ENCODE data around the gene SMIM30. TPM values are rescaled to one million over a fixed set of nuclear protein-coding genes. Genes with fewer than 3 reads are reported as not detected.
"Not testable (repeated sequence)": the region's sequence is repeated elsewhere in the genome, so short reads cannot be mapped to it uniquely, and the experiment has no call there.

The SMIM30 gene, protein sequence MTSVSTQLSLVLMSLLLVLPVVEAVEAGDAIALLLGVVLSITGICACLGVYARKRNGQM
- total RNA-seq = 10 to 100 TPM; 32.3 to 54.5 (median 41.8) TPM

DNA sequence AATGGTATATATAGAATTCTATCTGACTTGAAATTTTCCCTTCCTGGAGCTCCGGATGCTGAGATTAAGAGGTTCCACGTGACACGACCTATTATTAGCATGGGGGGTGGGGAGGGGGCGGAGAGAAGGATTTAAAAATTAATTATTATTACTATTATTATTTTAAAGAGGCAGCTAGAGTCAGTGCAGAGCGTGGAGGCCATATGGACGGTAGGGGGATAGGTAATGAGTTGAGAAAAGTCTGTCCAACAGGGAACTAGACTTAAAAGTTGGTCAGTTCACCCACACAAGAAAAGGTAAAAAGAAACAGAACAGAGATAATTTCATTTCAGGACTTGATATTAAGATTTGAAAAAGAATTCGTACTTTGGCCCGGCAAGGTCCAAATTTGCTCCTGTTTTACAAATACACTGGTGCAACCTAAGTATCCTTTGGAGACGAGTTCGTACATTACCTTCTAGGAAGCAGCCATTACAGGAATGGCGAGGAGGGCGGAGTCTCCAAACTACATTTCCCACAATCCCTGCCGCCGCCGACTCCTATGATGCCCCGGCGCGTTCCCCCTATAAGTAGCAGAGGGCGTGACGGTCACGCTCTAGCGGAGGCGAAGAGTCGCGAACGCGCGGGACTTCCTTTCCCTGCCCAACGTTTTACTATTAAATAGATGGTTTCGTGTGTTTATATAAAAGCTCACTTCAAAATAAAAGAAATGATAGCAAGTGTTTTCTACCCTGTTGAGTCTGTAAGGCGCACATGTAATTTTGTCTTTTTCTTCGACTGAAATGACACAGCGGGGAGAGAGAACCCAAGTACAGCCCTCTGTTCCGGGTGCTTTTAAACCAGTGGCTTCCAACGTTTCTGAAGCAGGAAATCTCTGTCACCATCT lies at the start of gene SMIM30:
Gene SMIM30, minus strand, starts transcription at position 481 of the 886 bp plus-strand sequence. CDS start 976 bp downstream, outside the sequence.
- 0% methylated on average over 35 of the region's 35 CpGs for WGBS, 2 donors
- peak within 1 kb of the TSS; percentile 46 to 74 (median 64) for H3K4me3 ChIP-seq
- H3K9me3 ChIP-seq = no peaks in the 10 kb centered on the region
- peaks cover 0 to 15% (median 5%) of the 10 kb centered on the region in 3 donors for H3K4me1 ChIP-seq
- peak; percentile 77 for DNase-seq
- intact Hi-C loops (cut with DNase I) = no loop called here
- H3K27me3 ChIP-seq = no peaks in the 10 kb centered on the region
- H3K36me3 ChIP-seq = peaks cover 0 to 25% (median 0%) of the 10 kb centered on the region in 3 donors
- peak within 1 kb of the TSS; percentile 23 to 78 (median 68) for H3K27ac ChIP-seq
- TF ChIP-seq, protein P1, sequence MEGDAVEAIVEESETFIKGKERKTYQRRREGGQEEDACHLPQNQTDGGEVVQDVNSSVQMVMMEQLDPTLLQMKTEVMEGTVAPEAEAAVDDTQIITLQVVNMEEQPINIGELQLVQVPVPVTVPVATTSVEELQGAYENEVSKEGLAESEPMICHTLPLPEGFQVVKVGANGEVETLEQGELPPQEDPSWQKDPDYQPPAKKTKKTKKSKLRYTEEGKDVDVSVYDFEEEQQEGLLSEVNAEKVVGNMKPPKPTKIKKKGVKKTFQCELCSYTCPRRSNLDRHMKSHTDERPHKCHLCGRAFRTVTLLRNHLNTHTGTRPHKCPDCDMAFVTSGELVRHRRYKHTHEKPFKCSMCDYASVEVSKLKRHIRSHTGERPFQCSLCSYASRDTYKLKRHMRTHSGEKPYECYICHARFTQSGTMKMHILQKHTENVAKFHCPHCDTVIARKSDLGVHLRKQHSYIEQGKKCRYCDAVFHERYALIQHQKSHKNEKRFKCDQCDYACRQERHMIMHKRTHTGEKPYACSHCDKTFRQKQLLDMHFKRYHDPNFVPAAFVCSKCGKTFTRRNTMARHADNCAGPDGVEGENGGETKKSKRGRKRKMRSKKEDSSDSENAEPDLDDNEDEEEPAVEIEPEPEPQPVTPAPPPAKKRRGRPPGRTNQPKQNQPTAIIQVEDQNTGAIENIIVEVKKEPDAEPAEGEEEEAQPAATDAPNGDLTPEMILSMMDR (IDR thresholded peaks at IDR 0.05) = peak in 1 of 6 experiments; percentile 10
- TF ChIP-seq POLR2A (IDR thresholded peaks at IDR 0.05) = peak in 3 of 4 donors; percentile 5 to 83 (median 65)

DNA sequence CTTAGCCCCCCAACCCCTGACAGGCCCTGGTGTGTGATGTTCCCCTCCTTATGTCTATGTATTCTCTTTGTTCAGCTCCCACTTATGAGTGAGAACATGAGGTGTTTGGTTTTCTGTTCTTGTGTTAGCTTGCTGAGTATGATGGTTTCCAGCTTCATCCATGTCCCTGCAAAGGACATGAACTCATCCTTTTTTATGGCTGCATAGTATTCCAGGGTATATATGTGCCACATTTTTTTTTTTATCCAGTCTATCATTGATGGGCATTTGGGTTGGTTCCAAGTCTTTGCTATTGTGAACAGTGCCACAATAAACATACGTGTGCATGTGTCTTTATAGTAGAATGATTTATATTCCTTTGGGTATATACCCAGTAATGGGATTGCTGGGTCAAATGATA lies 47.8 kb upstream of the SMIM30 start:
- H3K27ac ChIP-seq; H3K4me3 ChIP-seq; DNase-seq; intact Hi-C loops (cut with DNase I); H3K9me3 ChIP-seq; H3K27me3 ChIP-seq; H3K4me1 ChIP-seq; H3K36me3 ChIP-seq: not testable (repeated sequence)
- WGBS, 2 donors = 57 to 58% methylated on average over 1 of the region's 1 CpG

DNA sequence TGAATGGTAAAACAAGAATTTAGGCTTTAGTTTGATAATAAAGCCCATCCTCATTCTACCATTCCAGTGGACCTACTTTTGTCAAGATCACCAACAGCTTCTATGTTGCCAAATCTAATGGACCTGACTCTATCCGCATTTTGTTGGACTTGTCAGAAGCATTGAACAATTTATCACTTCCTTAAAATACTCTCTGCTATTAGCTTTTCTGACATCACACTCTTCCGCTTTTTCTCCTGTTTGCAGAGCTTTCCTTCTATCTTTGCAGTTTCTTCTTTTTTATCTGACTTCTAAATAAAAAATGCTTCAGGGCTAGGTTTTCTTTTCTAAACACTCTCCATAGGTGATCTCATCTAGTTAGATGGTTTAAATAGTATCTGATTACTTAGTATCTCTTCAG lies 42.7 kb upstream of the SMIM30 start:
- intact Hi-C loops (cut with DNase I) = no loop called here
- Histone ChIP-seq H3K36me3 (no peaks in the 10 kb centered on the region), H3K27me3 (no peaks in the 10 kb centered on the region), H3K9me3 (no peaks in the 10 kb centered on the region), H3K4me1 (no peaks in the 10 kb centered on the region), H3K4me3 (no peak overlapping the region), H3K27ac (no peak overlapping the region)
- WGBS, 2 donors = 76 to 90% methylated on average over 2 of the region's 2 CpGs
- DNase-seq = no peak
- TF ChIP-seq POLR2A (IDR thresholded peaks at IDR 0.05) = no peak
- TF ChIP-seq, protein P1 (IDR thresholded peaks at IDR 0.05) = no peak

DNA sequence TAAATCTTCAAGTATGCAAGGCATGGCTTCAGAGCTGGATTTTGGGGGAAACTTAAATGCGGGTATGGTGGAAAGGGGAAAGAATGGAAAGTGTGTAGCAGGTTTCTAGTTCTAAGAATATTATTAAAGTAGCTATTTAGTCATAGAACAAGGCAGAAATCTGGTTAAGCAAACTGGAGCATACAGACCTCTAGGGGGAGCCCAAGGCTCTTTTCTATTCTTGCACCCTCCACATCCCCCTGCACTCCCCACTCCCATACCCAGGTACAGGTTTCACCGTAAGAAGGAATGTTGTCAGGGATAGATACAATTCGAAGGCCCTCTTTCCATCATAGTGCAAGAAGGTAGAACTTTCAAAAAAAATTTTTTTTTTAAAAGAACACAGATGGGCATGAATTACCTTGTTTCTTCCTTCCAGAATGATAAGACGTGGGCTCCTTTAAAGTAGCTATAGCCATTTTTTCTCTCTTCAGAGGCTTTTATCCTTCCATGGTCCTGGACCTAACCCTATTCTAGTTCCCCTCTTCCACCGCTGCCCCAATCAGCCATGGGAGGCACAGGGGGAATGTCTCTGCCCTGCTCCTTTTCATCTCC lies 41.5 kb upstream of the SMIM30 start:
- Histone ChIP-seq H3K27me3 (no peaks in the 10 kb centered on the region), H3K4me3 (no peak overlapping the region), H3K36me3 (no peaks in the 10 kb centered on the region), H3K4me1 (no peaks in the 10 kb centered on the region), H3K27ac (no peak overlapping the region), H3K9me3 (no peaks in the 10 kb centered on the region)
- DNase-seq = no peak
- 61 to 63% methylated on average over 5 of the region's 5 CpGs for WGBS, 2 donors
- TF ChIP-seq, protein P1 (IDR thresholded peaks at IDR 0.05) = peak in 4 of 6 experiments; percentile 4 to 41 (median 21)
- TF ChIP-seq POLR2A (IDR thresholded peaks at IDR 0.05) = no peak
- intact Hi-C loops (cut with DNase I) = no loop called here

DNA sequence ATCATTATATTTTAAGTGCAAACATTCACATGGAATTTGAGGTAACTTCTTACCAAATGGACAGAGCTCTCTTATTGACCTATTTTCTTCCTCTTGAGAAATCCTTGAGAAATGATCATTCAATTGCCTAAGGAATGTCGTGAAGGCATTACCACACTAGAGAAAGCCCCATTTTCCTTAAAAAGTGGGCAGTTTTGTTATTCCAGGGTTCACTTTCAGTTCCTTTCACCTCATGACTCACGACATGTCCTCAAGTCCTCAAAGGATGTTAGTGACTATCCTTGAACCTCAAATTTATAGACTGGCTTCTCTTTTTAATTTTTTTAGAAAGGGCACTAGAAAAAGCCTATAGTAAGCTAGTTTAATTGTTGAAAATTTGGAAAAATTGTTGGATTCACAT lies 40.4 kb upstream of the SMIM30 start:
- TF ChIP-seq, protein P1 (IDR thresholded peaks at IDR 0.05) = no peak
- TF ChIP-seq POLR2A (IDR thresholded peaks at IDR 0.05) = no peak
- Histone ChIP-seq H3K4me1 (no peaks in the 10 kb centered on the region), H3K27me3 (no peaks in the 10 kb centered on the region), H3K9me3 (no peaks in the 10 kb centered on the region), H3K27ac (no peak overlapping the region), H3K4me3 (no peak overlapping the region), H3K36me3 (no peaks in the 10 kb centered on the region)
- no peak for DNase-seq
- 48 to 59% methylated on average over 2 of the region's 2 CpGs for WGBS, 2 donors
- intact Hi-C loops (cut with DNase I) = no loop called here
